B cell (primary cell): ENCODE data around the gene AKR1B1.

Experiments
- CTCF ChIP-seq: fragments of 200-600 bp; IDR thresholded peaks from one replicate; pipeline ENCODE4 v1.8.0; 2022; ENCODE audit warnings: antibody characterized with exemption, mild to moderate bottlenecking
- EZH2 ChIP-seq: IDR thresholded peaks from 2 replicates; pipeline ENCODE4 v1.6.1; 2012; ENCODE audit warnings: borderline replicate concordance, low read depth, mild to moderate bottlenecking, moderate library complexity, low read length; ENCODE audit not compliant: insufficient read depth, poor library complexity, severe bottlenecking

DNA sequence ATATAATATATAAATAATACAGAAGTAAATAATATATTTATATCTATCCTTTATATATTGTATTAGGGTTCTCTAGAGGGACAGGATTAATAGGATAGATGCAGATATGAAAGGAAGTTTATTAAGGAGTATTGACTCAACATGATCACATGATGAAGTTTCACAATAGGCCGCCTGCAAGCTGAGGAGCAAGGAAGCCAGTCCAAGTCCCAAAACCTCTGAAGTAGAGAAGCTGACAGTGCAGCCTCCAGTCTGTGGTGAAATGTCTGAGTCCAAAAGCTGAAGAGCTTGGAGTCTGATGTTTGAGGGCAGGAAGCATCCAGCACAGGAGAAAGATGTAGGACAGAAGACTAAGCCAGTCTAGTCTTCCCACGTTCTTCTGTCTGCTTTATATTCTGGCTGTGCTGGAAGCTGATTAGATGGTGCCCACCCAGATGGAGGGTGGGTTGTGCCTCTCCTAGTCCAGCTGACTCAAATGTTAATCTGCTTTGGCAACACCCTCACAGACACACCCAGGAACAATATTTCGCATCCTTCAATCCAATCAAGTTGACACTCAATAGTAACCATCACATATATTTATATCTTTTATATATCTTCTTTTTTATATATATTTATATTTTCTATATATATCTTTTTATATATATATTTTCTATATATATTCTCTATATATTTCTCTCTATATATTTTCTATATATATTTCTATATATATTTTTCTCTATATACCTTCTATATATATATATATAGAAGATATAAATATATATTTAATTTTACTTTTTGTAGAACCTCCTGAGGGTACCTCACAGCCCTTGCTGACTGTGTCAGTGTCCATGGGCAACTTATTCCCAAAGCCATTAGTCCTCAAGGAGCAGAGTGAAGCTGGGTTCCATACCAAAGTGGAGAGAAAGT is 43.8 kb upstream of the AKR1B1 start:
- no peak for TF ChIP-seq CTCF
- TF ChIP-seq EZH2, result no peak
